CD14-positive monocyte (primary cell): Measurements from ENCODE around the gene SMYD3. TPM values are rescaled to one million over a fixed set of nuclear protein-coding genes. Genes with fewer than 3 reads are reported as not detected.

Source experiments
- DNase-seq, 3 donors: peaks; one replicate each; pipeline ENCODE4 v3.0.0-alpha.2; 2011 to 2022
- H2AFZ ChIP-seq: 2 replicates; pipeline ENCODE4 v1.6.0; 2012; ENCODE audit warnings: mild to moderate bottlenecking, low read depth, low read length, inconsistent platforms; ENCODE audit not compliant: insufficient read depth, poor library complexity, severe bottlenecking
- H3K27ac ChIP-seq, 2 donors: 1 replicate in 1 of 2; 2 replicates in 1 of 2; pipeline ENCODE4 v1.5.1; 2012 to 2013; ENCODE audit warnings: low read length in 2 of 2, control low read depth in 1 of 2, inconsistent platforms in 1 of 2, low read depth in 1 of 2, mild to moderate bottlenecking in 1 of 2
- H3K27me3 ChIP-seq, 2 donors: one replicate each; pipeline versions ENCODE4 v1.6.0 to v1.6.1; 2011 to 2013; ENCODE audit warnings: low read length in 2 of 2; ENCODE audit not compliant: control insufficient read depth in 2 of 2, insufficient read depth in 2 of 2
- H3K36me3 ChIP-seq, 2 donors: replicated peaks in 1 of 2; 1 replicate in 1 of 2; 2 replicates in 1 of 2; pipeline versions ENCODE4 v1.5.1 to v1.6.1; 2012 to 2013; ENCODE audit warnings: low read length in 2 of 2, control low read depth in 1 of 2, inconsistent platforms in 1 of 2, mild to moderate bottlenecking in 1 of 2; ENCODE audit not compliant: insufficient read depth in 2 of 2, control insufficient read depth in 1 of 2
- H3K4me1 ChIP-seq, 2 donors: 1 replicate in 1 of 2; 2 replicates in 1 of 2; pipeline versions ENCODE4 v1.5.1 to v1.6.1; 2012 to 2013; ENCODE audit warnings: low read length in 2 of 2, control low read depth in 1 of 2, inconsistent platforms in 1 of 2, mild to moderate bottlenecking in 1 of 2, moderate library complexity in 1 of 2; ENCODE audit not compliant: insufficient read depth in 2 of 2, control insufficient read depth in 1 of 2
- H3K4me2 ChIP-seq: replicated peaks from 2 replicates; pipeline ENCODE3; 2012; ENCODE audit warnings: low read length, moderate library complexity, mild to moderate bottlenecking; ENCODE audit not compliant: poor library complexity, severe bottlenecking; ENCODE audit errors: extremely low read depth
- H3K4me3 ChIP-seq, 3 experiments: fragments of 200-600 bp in 1 of 3; sonication (generic) in 1 of 3; replicated peaks in 1 of 3; 1 replicate in 2 of 3; 2 replicates in 1 of 3; pipeline ENCODE4 v1.5.1; 2011 to 2013; ENCODE audit warnings: low read length in 3 of 3, mild to moderate bottlenecking in 3 of 3, control low read depth in 2 of 3, low read depth in 2 of 3, inconsistent platforms in 1 of 3, moderate library complexity in 1 of 3
- H3K79me2 ChIP-seq: 2 replicates; pipeline ENCODE4 v1.6.0; 2012; ENCODE audit warnings: mild to moderate bottlenecking, control low read depth, inconsistent platforms, low read length, moderate library complexity; ENCODE audit not compliant: insufficient read depth
- H3K9ac ChIP-seq: 2 replicates; pipeline ENCODE4 v1.6.0; 2017; ENCODE audit warnings: low read length, mild to moderate bottlenecking; ENCODE audit not compliant: insufficient read depth, poor library complexity, severe bottlenecking
- H3K9me3 ChIP-seq, 2 donors: replicated peaks in 1 of 2; 1 replicate in 1 of 2; 2 replicates in 1 of 2; pipeline versions ENCODE4 v1.5.1 to v1.6.1; 2012 to 2013; ENCODE audit warnings: low read length in 2 of 2, control low read depth in 1 of 2; ENCODE audit not compliant: control insufficient read depth in 1 of 2, insufficient read depth in 1 of 2
- H4K20me1 ChIP-seq: 2 replicates; pipeline ENCODE4 v1.6.0; 2012; ENCODE audit warnings: mild to moderate bottlenecking, low read length, control low read depth, moderate library complexity; ENCODE audit not compliant: insufficient read depth
- H3K27ac Mint-ChIP-seq, 7 donors: one replicate each; pipeline ENCODE4 v1.8.0; 2020; ENCODE audit warnings: mild to moderate bottlenecking in 7 of 7, mixed read lengths in 7 of 7, moderate library complexity in 6 of 7, inconsistent platforms in 2 of 7
- H3K27me3 Mint-ChIP-seq, 3 donors: one replicate each; pipeline ENCODE4 v1.8.0; 2021 to 2022; ENCODE audit warnings: low read depth in 3 of 3, mild to moderate bottlenecking in 3 of 3, mixed read lengths in 3 of 3, moderate library complexity in 3 of 3, inconsistent platforms in 1 of 3
- H3K36me3 Mint-ChIP-seq, 2 donors: one replicate each; pipeline ENCODE4 v1.8.0; 2020; ENCODE audit warnings: mixed read lengths in 2 of 2, inconsistent platforms in 1 of 2, mild to moderate bottlenecking in 1 of 2
- H3K4me1 Mint-ChIP-seq: one replicate; pipeline ENCODE4 v1.8.0; 2020; ENCODE audit warnings: mild to moderate bottlenecking, mixed read lengths
- H3K4me3 Mint-ChIP-seq, 2 donors: one replicate each; pipeline ENCODE4 v1.8.0; 2020; ENCODE audit warnings: mild to moderate bottlenecking in 2 of 2, mixed read lengths in 2 of 2, moderate library complexity in 1 of 2
- H3K9me3 Mint-ChIP-seq, 7 donors: one replicate each; pipeline ENCODE4 v1.8.0; 2020 to 2022; ENCODE audit warnings: mixed read lengths in 7 of 7, mild to moderate bottlenecking in 6 of 7, moderate library complexity in 6 of 7, inconsistent platforms in 2 of 7
- CTCF ChIP-seq: fragments of 200-600 bp; IDR thresholded peaks from one replicate; pipeline ENCODE4 v1.8.0; 2022; ENCODE audit warnings: antibody characterized with exemption, mild to moderate bottlenecking
- WGBS: methylation state at CpG from one replicate; pipeline ENCODE4 v1.1.5; 2013; ENCODE audit warnings: missing lambda C conversion rate; ENCODE audit not compliant: insufficient coverage; 5-methylcytosine and 5-hydroxymethylcytosine counted together
- intact Hi-C, 2 donors: fragments of 100-400 bp; cut with micrococcal nuclease; formaldehyde crosslinking; loops; one replicate each; pipeline versions ENCODE4 v1.15.0 to v1.15.1; 2023
- polyA plus RNA-seq, 3 donors: library from polyadenylated mRNA; depleted of rRNA in 1 of 3; unstranded in 2 of 3; stranded (reverse) in 1 of 3; fragments of 300-500 nt in 2 of 3; fragments of >200 nt in 1 of 3; fragmentation: Illumina TruSeq in 2 of 3; gene quantifications; 1 replicate in 2 of 3; 2 replicates in 1 of 3; pipeline ENCODE4 v1.2.3, GENCODE V29; 2012 to 2021

Gene SMYD3
- polyA plus RNA-seq, 3 donors, result 2.7 to 8.4 (median 4.0) TPM

DNA sequence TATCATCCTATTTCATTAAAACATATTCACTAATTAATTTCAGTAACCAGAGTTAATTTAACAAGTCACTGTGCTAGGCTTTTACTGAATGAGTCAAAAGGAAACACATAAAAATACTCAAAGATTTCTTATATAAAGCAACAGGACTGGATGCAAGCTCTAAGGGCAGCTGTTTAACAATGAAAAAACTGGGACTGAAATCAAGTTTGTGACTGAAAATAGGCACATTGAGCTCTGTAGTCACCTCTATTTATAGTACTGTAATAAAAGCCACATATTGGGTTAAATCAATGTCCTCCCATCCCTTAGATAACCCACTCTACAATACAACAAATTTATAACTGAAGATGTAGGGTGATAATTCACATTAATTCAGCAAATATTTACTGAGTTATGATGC is 52.4 kb downstream of the SMYD3 start:
- Histone ChIP-seq H3K27me3 (no peaks in the 10 kb centered on the region), H3K4me1 (no peaks in the 10 kb centered on the region), H3K79me2 (no peaks in the 10 kb centered on the region), H3K36me3 (no peaks in the 10 kb centered on the region), H3K4me2 (no peak overlapping the region), H2AFZ (no peak overlapping the region), H3K9ac (no peak overlapping the region), H3K4me3 (no peak overlapping the region), H4K20me1 (no peaks in the 10 kb centered on the region), H3K27ac (no peak overlapping the region), H3K9me3 (no peaks in the 10 kb centered on the region)
- peaks cover 5% of the 10 kb centered on the region for H3K4me1 Mint-ChIP-seq
- H3K9me3 Mint-ChIP-seq, result peaks cover 2 to 8% (median 5%) of the 10 kb centered on the region in 7 donors
- intact Hi-C loops, result no loop called here
- no peak overlapping the region for H3K27ac Mint-ChIP-seq
- H3K27me3 Mint-ChIP-seq, result no peaks in the 10 kb centered on the region
- peaks cover 4% of the 10 kb centered on the region in 2 donors for H3K36me3 Mint-ChIP-seq
- no peak overlapping the region for H3K4me3 Mint-ChIP-seq
- no peak for TF ChIP-seq CTCF
- no peak for DNase-seq

DNA sequence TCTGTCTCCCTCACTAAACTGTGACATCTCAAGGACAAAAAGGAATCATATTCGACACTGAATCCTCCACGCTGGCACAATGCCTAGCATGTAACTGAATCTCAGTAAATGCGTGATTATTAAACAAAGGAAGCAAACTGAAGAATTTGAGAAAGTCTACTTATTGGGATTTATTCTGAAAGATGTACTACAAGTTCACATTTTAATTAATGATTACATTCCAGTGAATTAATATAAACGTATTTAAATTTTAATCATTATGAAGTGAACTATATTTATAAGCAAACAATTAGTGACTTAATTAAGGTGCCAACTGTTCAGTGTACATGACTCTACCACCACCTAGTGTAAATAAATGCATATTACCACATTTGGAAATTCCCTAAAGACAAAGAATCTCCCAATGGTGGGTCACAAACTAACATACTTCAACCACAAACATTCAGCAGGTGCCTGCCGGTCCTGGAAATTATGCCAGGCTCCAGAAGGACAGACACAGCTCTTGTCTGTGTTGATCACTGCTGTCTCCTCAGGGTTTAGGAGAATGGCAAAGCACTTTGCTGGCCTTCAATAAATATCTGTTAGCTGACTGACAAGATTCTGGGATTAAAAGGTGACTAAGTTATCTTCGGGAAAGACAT is 56.3 kb downstream of the SMYD3 start:
- Mint-ChIP-seq H3K27me3 (no peaks in the 10 kb centered on the region), H3K27ac (no peak overlapping the region), H3K36me3 (no peaks in the 10 kb centered on the region), H3K9me3 (no peaks in the 10 kb centered on the region), H3K4me1 (peaks cover 3% of the 10 kb centered on the region), H3K4me3 (no peak overlapping the region)
- no peak overlapping the region for H3K4me2 ChIP-seq
- H3K27ac ChIP-seq, result no peak overlapping the region
- intact Hi-C loops, result no loop called here
- H3K9me3 ChIP-seq, result no peaks in the 10 kb centered on the region
- no peak overlapping the region for H3K4me3 ChIP-seq
- peak; percentile 61 for TF ChIP-seq CTCF
- no peak overlapping the region for H3K9ac ChIP-seq
- WGBS, result no CpG with 5 or more reads among the region's 6 CpGs
- H3K79me2 ChIP-seq, result no peaks in the 10 kb centered on the region
- peak in 2 of 3 donors; percentile 5 to 9 for DNase-seq
- H2AFZ ChIP-seq, result no peak overlapping the region
- H3K27me3 ChIP-seq, result no peaks in the 10 kb centered on the region
- H4K20me1 ChIP-seq, result no peaks in the 10 kb centered on the region
- H3K36me3 ChIP-seq, result no peaks in the 10 kb centered on the region
- H3K4me1 ChIP-seq, result no peaks in the 10 kb centered on the region
